ENCODE data around the gene SPATA3. TPM values are rescaled to one million over a fixed set of nuclear protein-coding genes. Genes with fewer than 3 reads are reported as not detected.
A peak's percentile ranks its signal among the peaks of the same experiment; 100 is the strongest.

The SPATA3 gene
- total and polyA plus RNA-seq, 2 of the 13 experiments (the other 11 are each of a cell fraction or from before 2014, with no cell fraction given), result not detected

- BruUV-seq (replicated peaks), result no TSS peak
- no peak overlapping the region for H3K27ac ChIP-seq (ENCODE audit: extremely low read length, insufficient read depth, low read length)
- H3K4me3 ChIP-seq (replicated peaks in 1 of 3; ENCODE audit: insufficient read depth in 1 of 3, low read depth in 2 of 3, low read length in 3 of 3), result no peak overlapping the region
- TF ChIP-seq ZNF333 (CRISPR knock-in tag; IDR thresholded peaks at IDR 0.05; ENCODE audit: borderline replicate concordance), result no peak
- TF ChIP-seq NCOA1 (CRISPR knock-in tag; IDR thresholded peaks at IDR 0.05), result no peak
- TF ChIP-seq ZMYM3 (CRISPR knock-in tag; IDR thresholded peaks at IDR 0.05), result 0 out of 2 replicates have a peak, but pooled peaks have one; percentile 15
- peak; percentile 69 for TF ChIP-seq ZNF121 (CRISPR knock-in tag; IDR thresholded peaks at IDR 0.05)
- no peak for TF ChIP-seq IRF1 (CRISPR knock-in tag; IDR thresholded peaks at IDR 0.05; ENCODE audit: low read depth)
- peak; percentile 82 for TF ChIP-seq ZNF629 (CRISPR knock-in tag; conservative IDR thresholded peaks at IDR 0.05)
- TF ChIP-seq TBL1XR1 (IDR thresholded peaks at IDR 0.05; ENCODE audit: borderline replicate concordance, low read length, partially characterized antibody), result no peak
- TF ChIP-seq KDM1A (CRISPR knock-in tag; IDR thresholded peaks at IDR 0.05), result 0 out of 2 replicates have a peak, but pooled peaks have one; percentile 12
- TF ChIP-seq RXRA (CRISPR knock-in tag; IDR thresholded peaks at IDR 0.05), result no peak
- no peak for TF ChIP-seq ZNF317 (CRISPR knock-in tag; IDR thresholded peaks at IDR 0.05)
- no peak for TF ChIP-seq SKI (IDR thresholded peaks at IDR 0.05; ENCODE audit: partially characterized antibody)
- peak; percentile 89 for TF ChIP-seq ZNF770 (CRISPR knock-in tag; IDR thresholded peaks at IDR 0.05)
- no peak for TF ChIP-seq TGIF2 (CRISPR knock-in tag; IDR thresholded peaks at IDR 0.05)
- no peak for TF ChIP-seq CEBPZ (IDR thresholded peaks at IDR 0.05; ENCODE audit: low read length)
- no peak for TF ChIP-seq ZNF431 (CRISPR knock-in tag; IDR thresholded peaks at IDR 0.05; ENCODE audit: borderline replicate concordance, low read depth)
- no peak for TF ChIP-seq CENPX (CRISPR knock-in tag; IDR thresholded peaks at IDR 0.05)
- intact Hi-C loops (cut with micrococcal nuclease; ENCODE audit: unreplicated experiment), result loop anchor here (10.0 kb wide), 1 partner anchor 464 kb away; no protein-coding TSS in a partner anchor
- WGBS (ENCODE audit: low lambda C conversion rate), result 33% methylated on average over 8 of the region's 8 CpGs
- in situ Hi-C loops (cut with HindIII; ENCODE audit: extremely low pct_ligation_motif_present, low pct_unique_long_range_greater_than_20kb), result no loop called here
- FAIRE-seq (no peak), DNase-seq (ENCODE audit: low spot score) (no peak), ATAC-seq (no peak)
- H3K9me3 ChIP-seq (ENCODE audit: low read length), result no peaks in the 10 kb centered on the region
- POLR2A ChIA-PET, result no interaction called here
- H3K9ac ChIP-seq (ENCODE audit: insufficient read depth, low read depth, low read length), result no peak overlapping the region
- no peaks in the 10 kb centered on the region for H4K20me1 ChIP-seq (ENCODE audit: insufficient read depth, low read length)
- H2AFZ ChIP-seq (ENCODE audit: low read length), result no peak overlapping the region
- H3K4me1 ChIP-seq (ENCODE audit: insufficient read depth, low read length), result 0 out of 2 replicates have a peak, but pooled peaks cover 6% of the 10 kb centered on the region
- H3K27me3 ChIP-seq (ENCODE audit: control insufficient read depth in 1 of 2, insufficient read depth in 2 of 2, low read length in 2 of 2), result peaks cover 2 to 45% of the 10 kb centered on the region in 2 experiments; a peak in 4 of 5 replicates
- CTCF ChIA-PET (ENCODE audit: low intra/inter-chr PET ratio, low total read pairs), result no interaction called here
- H3K79me2 ChIP-seq (ENCODE audit: insufficient read depth, low read length), result no peaks in the 10 kb centered on the region
- H3K4me2 ChIP-seq (ENCODE audit: low read depth, low read length), result no peak overlapping the region
- no peaks in the 10 kb centered on the region for H3K36me3 ChIP-seq (replicated peaks in 1 of 2; ENCODE audit: control insufficient read depth in 1 of 2, insufficient read depth in 2 of 2, low read length in 2 of 2)
These were observed 36.8 kb upstream of the SPATA3 start for GRCh38 chr2:230958820-230959756.
